Kidney (tissue), 14 donors: Measurements from ENCODE around the gene PICALM. TPM values are rescaled to one million over a fixed set of nuclear protein-coding genes. Genes with fewer than 3 reads are reported as not detected.
"Not testable (repeated sequence)": the region's sequence is repeated elsewhere in the genome, so short reads cannot be mapped to it uniquely, and the experiment has no call there.

ENCODE experiments used
- DNase-seq, 5 donors: peaks; one replicate each; pipeline ENCODE4 v3.0.0-alpha.2; 2013 to 2020
- FAIRE-seq: peaks from 2 replicates; lab custom pipeline; 2012; peaks lifted over from hg19 to GRCh38; lab: Jason Lieb, UNC
- H3K27ac ChIP-seq, 2 donors: one replicate each; pipeline ENCODE4 v1.7.0; 2013; ENCODE audit warnings: low read depth in 2 of 2, low read length in 2 of 2, inconsistent platforms in 1 of 2
- H3K27me3 ChIP-seq: one replicate; pipeline ENCODE4 v1.7.1; 2013; ENCODE audit warnings: low read length, inconsistent platforms; ENCODE audit not compliant: control insufficient read depth, insufficient read depth
- H3K36me3 ChIP-seq, 3 donors: one replicate each; pipeline versions ENCODE4 v1.7.0 to v1.7.1; 2013; ENCODE audit warnings: low read length in 3 of 3, control low read depth in 1 of 3, inconsistent platforms in 1 of 3; ENCODE audit not compliant: insufficient read depth in 3 of 3, control insufficient read depth in 2 of 3
- H3K4me1 ChIP-seq, 3 donors: one replicate each; pipeline versions ENCODE4 v1.7.0 to v1.7.1; 2013; ENCODE audit warnings: low read length in 3 of 3, inconsistent platforms in 1 of 3, low read depth in 1 of 3; ENCODE audit not compliant: control insufficient read depth in 2 of 3, insufficient read depth in 2 of 3
- H3K4me3 ChIP-seq, 3 donors: one replicate each; pipeline versions ENCODE4 v1.7.0 to v1.8.1; 2013; ENCODE audit warnings: low read length in 3 of 3, control low read depth in 1 of 3, inconsistent platforms in 1 of 3
- H3K9ac ChIP-seq, 3 donors: one replicate each; pipeline versions ENCODE4 v1.7.0 to v1.7.1; 2013; ENCODE audit warnings: low read length in 3 of 3, control low read depth in 1 of 3, inconsistent platforms in 1 of 3
- H3K9me3 ChIP-seq, 3 donors: one replicate each; pipeline versions ENCODE4 v1.7.0 to v1.7.1; 2013; ENCODE audit warnings: low read length in 3 of 3, control low read depth in 1 of 3, inconsistent platforms in 1 of 3; ENCODE audit not compliant: control insufficient read depth in 2 of 3, insufficient read depth in 1 of 3
- intact Hi-C: fragments of 100-400 bp; cut with DNase I; formaldehyde crosslinking; loops from one replicate; pipeline ENCODE4 v1.11.1; 2022
- polyA plus RNA-seq: library from polyadenylated mRNA; stranded (reverse); fragments of 350-450 nt; fragmentation: Illumina TruSeq; extraction: RNeasy Lipid Tissue Mini Kit (QIAGEN cat#74804); gene quantifications from one replicate; pipeline ENCODE4 v1.2.3, GENCODE V29; 2014; ENCODE audit warnings: low read depth, low replicate concordance; ENCODE audit not compliant: insufficient read depth
- total RNA-seq: library from RNA; stranded (reverse); fragmentation: NEBNext Ultra II Directional; extraction: Animal tissue kit (Norgen Biotek cat#: 25700); gene quantifications from one replicate; pipeline ENCODE4 v1.2.1, GENCODE V29; 2021
- TF ChIP-seq, protein P1 (sequence below): IDR thresholded peaks from 3 replicates; pipeline ENCODE4 v1.5.1; 2012; ENCODE audit warnings: mild to moderate bottlenecking, moderate library complexity, borderline replicate concordance; ENCODE audit not compliant: insufficient read depth; ENCODE audit errors: extremely low read depth
- donor health status: control.
- donor health status: control.
- donor health status: control.
- donor health status: control.
- donor health status: control.
- donor health status: DM: yes; HTN: yes; CAD: no.
- donor health status: Normal renal cell carcinoma (clear cell type).

PICALM gene
- total and polyA plus RNA-seq, 2 donors from 2014 or later = 118 to 244 TPM

DNA sequence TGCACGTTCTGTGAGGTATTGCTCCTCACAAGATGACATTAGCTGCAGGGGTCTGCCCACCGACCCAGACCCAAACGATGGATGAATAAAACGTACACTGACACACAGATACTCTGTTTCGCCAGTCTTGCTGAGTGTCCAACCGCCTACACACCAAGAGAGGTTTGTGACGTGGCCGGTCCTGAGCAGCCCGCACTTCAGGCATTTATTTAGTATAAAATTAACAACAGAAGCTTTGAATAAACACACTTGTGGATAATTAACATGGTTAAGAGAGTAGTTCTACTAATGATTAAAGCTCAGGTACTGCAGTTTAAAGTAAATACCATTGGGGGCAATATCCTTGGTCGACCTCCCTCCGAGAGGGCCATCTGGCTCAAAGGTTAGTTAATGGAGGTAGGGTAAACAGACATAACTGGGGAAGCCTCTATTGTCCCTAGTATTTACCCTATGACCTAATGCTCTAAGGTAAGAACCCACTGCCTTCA lies 138.0 kb downstream of the PICALM start:
- intact Hi-C loops = no loop called here
- Histone ChIP-seq H3K27me3 (no peaks in the 10 kb centered on the region), H3K4me3 (no peak overlapping the region), H3K9me3 (no peaks in the 10 kb centered on the region), H3K27ac (no peak overlapping the region), H3K9ac (no peak overlapping the region), H3K36me3 (no peaks in the 10 kb centered on the region), H3K4me1 (peaks cover 0 to 7% (median 0%) of the 10 kb centered on the region in 3 donors)
- DNase-seq (peak in 2 of 5 donors; percentile 37), FAIRE-seq (no peak)
- TF ChIP-seq, protein P1, sequence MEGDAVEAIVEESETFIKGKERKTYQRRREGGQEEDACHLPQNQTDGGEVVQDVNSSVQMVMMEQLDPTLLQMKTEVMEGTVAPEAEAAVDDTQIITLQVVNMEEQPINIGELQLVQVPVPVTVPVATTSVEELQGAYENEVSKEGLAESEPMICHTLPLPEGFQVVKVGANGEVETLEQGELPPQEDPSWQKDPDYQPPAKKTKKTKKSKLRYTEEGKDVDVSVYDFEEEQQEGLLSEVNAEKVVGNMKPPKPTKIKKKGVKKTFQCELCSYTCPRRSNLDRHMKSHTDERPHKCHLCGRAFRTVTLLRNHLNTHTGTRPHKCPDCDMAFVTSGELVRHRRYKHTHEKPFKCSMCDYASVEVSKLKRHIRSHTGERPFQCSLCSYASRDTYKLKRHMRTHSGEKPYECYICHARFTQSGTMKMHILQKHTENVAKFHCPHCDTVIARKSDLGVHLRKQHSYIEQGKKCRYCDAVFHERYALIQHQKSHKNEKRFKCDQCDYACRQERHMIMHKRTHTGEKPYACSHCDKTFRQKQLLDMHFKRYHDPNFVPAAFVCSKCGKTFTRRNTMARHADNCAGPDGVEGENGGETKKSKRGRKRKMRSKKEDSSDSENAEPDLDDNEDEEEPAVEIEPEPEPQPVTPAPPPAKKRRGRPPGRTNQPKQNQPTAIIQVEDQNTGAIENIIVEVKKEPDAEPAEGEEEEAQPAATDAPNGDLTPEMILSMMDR = no peak

- H3K27ac ChIP-seq, H3K4me3 ChIP-seq, H3K9ac ChIP-seq, intact Hi-C loops, FAIRE-seq, H3K27me3 ChIP-seq, H3K4me1 ChIP-seq, H3K9me3 ChIP-seq, H3K36me3 ChIP-seq, DNase-seq: not testable (repeated sequence)
Measured at GRCh38 chr11:85926653-85927214, 142.2 kb downstream of the PICALM start.

GRCh38 chr11:85923455-85923854 lies 145.4 kb downstream of the PICALM start:
- H3K4me1 ChIP-seq = no peaks in the 10 kb centered on the region
- no peak for FAIRE-seq
- TF ChIP-seq, protein P1 = no peak
- H3K27me3 ChIP-seq = no peaks in the 10 kb centered on the region
- DNase-seq = no peak
- H3K9me3 ChIP-seq = no peaks in the 10 kb centered on the region
- H3K27ac ChIP-seq = no peak overlapping the region
- intact Hi-C loops = no loop called here
- no peaks in the 10 kb centered on the region for H3K36me3 ChIP-seq
- H3K4me3 ChIP-seq = no peak overlapping the region
- no peak overlapping the region for H3K9ac ChIP-seq

GRCh38 chr11:85922367-85922766 lies 146.5 kb downstream of the PICALM start:
- TF ChIP-seq, protein P1 = no peak
- FAIRE-seq = no peak

More at GRCh38 chr11:85922367-85922766, 146.5 kb downstream of the PICALM start:
- intact Hi-C loops = no loop called here
- DNase-seq = no peak
- no peaks in the 10 kb centered on the region for H3K9me3 ChIP-seq
- H3K27me3 ChIP-seq = no peaks in the 10 kb centered on the region
- no peak overlapping the region for H3K27ac ChIP-seq
- no peaks in the 10 kb centered on the region for H3K36me3 ChIP-seq
- H3K4me3 ChIP-seq = no peak overlapping the region
- H3K4me1 ChIP-seq = no peaks in the 10 kb centered on the region
- H3K9ac ChIP-seq = no peak overlapping the region
